H1 (cell line): Measurements from ENCODE around the gene TPO. TPM values are rescaled to one million over a fixed set of nuclear protein-coding genes. Genes with fewer than 3 reads are reported as not detected.

Experiments used
- CTCF ChIA-PET: fragments of 300-600 bp; sonication (Branson Sonifier 250); formaldehyde crosslinking; loops from one replicate; lab custom pipeline; 2021; ENCODE audit not compliant: partially characterized antibody; lab: Charles Lee
- POLR2A ChIA-PET: fragments of 300-600 bp; sonication (Branson Sonifier 250); formaldehyde crosslinking; loops from one replicate; lab custom pipeline; 2021; ENCODE audit warnings: inconsistent platforms; ENCODE audit not compliant: partially characterized antibody; lab: Charles Lee
- DNase-seq, 2 experiments: peaks; one replicate each; pipeline versions ENCODE4 v3.0.0 to v3.0.0-alpha.2; 2010 to 2022; ENCODE audit warnings: low spot score in 2 of 2, low read depth in 1 of 2, mixed read lengths in 1 of 2
- FAIRE-seq: peaks from 2 replicates; lab custom pipeline; 2011; peaks lifted over from hg19 to GRCh38; lab: Jason Lieb, UNC
- H2AFZ ChIP-seq: 2 replicates; pipeline ENCODE4 v1.8.1; 2012; ENCODE audit warnings: low read length, inconsistent platforms
- H2AK5ac ChIP-seq: 2 replicates; pipeline ENCODE4 v1.6.1; 2013; ENCODE audit warnings: low read depth, low read length
- H2BK120ac ChIP-seq: replicated peaks from 2 replicates; pipeline ENCODE3; 2013; ENCODE audit warnings: low read depth, low read length, inconsistent platforms
- H2BK12ac ChIP-seq: 2 replicates; pipeline ENCODE4 v1.6.1; 2013; ENCODE audit warnings: low read depth, low read length
- H2BK15ac ChIP-seq: 2 replicates; pipeline ENCODE4 v1.6.1; 2013; ENCODE audit warnings: low read length
- H2BK20ac ChIP-seq: 2 replicates; pipeline ENCODE4 v1.6.1; 2013; ENCODE audit warnings: low read length
- H2BK5ac ChIP-seq: 2 replicates; pipeline ENCODE4 v1.6.1; 2013; ENCODE audit warnings: low read depth, low read length
- H3K14ac ChIP-seq: 2 replicates; pipeline ENCODE4 v1.6.1; 2013; ENCODE audit warnings: inconsistent platforms; ENCODE audit not compliant: insufficient read length
- H3K18ac ChIP-seq: 2 replicates; pipeline ENCODE4 v1.6.1; 2013; ENCODE audit warnings: low read length; ENCODE audit errors: extremely low read depth
- H3K23ac ChIP-seq: 2 replicates; pipeline ENCODE4 v1.6.1; 2013; ENCODE audit warnings: inconsistent platforms; ENCODE audit not compliant: insufficient read length
- H3K23me2 ChIP-seq: 2 replicates; pipeline ENCODE4 v1.6.1; 2013; ENCODE audit warnings: low read depth, low read length
- H3K27ac ChIP-seq: 2 replicates; pipeline ENCODE4 v1.6.1; 2011; ENCODE audit warnings: low read depth, low read length, inconsistent platforms
- H3K27me3 ChIP-seq, 4 experiments: replicated peaks in 1 of 4; 1 replicate in 1 of 4; 2 replicates in 3 of 4; pipeline versions ENCODE4 v1.6.1 to v1.8.1; 2011 to 2013; ENCODE audit warnings: low read length in 3 of 4, mild to moderate bottlenecking in 3 of 4, inconsistent platforms in 2 of 4, mixed read lengths in 2 of 4, moderate library complexity in 1 of 4; ENCODE audit not compliant: control insufficient read depth in 3 of 4, insufficient read depth in 3 of 4; ENCODE audit errors: extremely low read depth in 1 of 4
- H3K36me3 ChIP-seq, 4 experiments: 2 replicates each; pipeline versions ENCODE4 v1.6.1 to v1.8.1; 2011 to 2013; ENCODE audit warnings: mild to moderate bottlenecking in 4 of 4, low read length in 3 of 4, moderate library complexity in 2 of 4, control low read depth in 1 of 4, inconsistent platforms in 1 of 4; ENCODE audit not compliant: insufficient read depth in 4 of 4, control insufficient read depth in 2 of 4
- H3K4ac ChIP-seq: replicated peaks from 2 replicates; pipeline ENCODE3; 2013; ENCODE audit warnings: low read length, low read depth, mixed read lengths, inconsistent platforms; ENCODE audit not compliant: insufficient read length
- H3K4me1 ChIP-seq, 4 experiments: replicated peaks in 1 of 4; 1 replicate in 1 of 4; 2 replicates in 3 of 4; pipeline versions ENCODE4 v1.6.1 to v1.8.1; 2011 to 2013; ENCODE audit warnings: low read length in 3 of 4, inconsistent platforms in 2 of 4, mixed read lengths in 1 of 4; ENCODE audit not compliant: insufficient read depth in 4 of 4, control insufficient read depth in 3 of 4
- H3K4me2 ChIP-seq, 2 experiments: 2 replicates each; pipeline versions ENCODE4 v1.6.1 to v1.8.1; 2011 to 2013; ENCODE audit warnings: low read depth in 2 of 2, low read length in 2 of 2, control low read depth in 1 of 2, inconsistent platforms in 1 of 2, mild to moderate bottlenecking in 1 of 2; ENCODE audit not compliant: insufficient read depth in 1 of 2
- H3K4me3 ChIP-seq, 4 experiments: fragments of 200-600, 300-600 bp in 1 of 4; sonication (generic), shearing (Covaris generic), sonication (Bioruptor Twin) in 1 of 4; 2 replicates each; pipeline versions ENCODE4 v1.5.1 to v1.8.1; 2011 to 2016; ENCODE audit warnings: low read length in 4 of 4, low read depth in 3 of 4, control low read depth in 2 of 4, inconsistent platforms in 2 of 4, mild to moderate bottlenecking in 2 of 4, mixed read lengths in 1 of 4, moderate library complexity in 1 of 4; ENCODE audit not compliant: insufficient read depth in 2 of 4; ENCODE audit errors: extremely low read depth in 1 of 4
- H3K56ac ChIP-seq: replicated peaks from 2 replicates; pipeline ENCODE3; 2013; ENCODE audit warnings: low read depth, mild to moderate bottlenecking, mixed read lengths, low read length, inconsistent platforms; ENCODE audit not compliant: insufficient read length
- H3K79me1 ChIP-seq: 2 replicates; pipeline ENCODE4 v1.6.1; 2013; ENCODE audit warnings: low read depth, low read length, control low read depth
- H3K79me2 ChIP-seq, 2 experiments: 2 replicates each; pipeline versions ENCODE4 v1.6.1 to v1.8.1; 2012 to 2013; ENCODE audit warnings: low read length in 2 of 2, mild to moderate bottlenecking in 2 of 2, inconsistent platforms in 1 of 2; ENCODE audit not compliant: insufficient read depth in 2 of 2, control insufficient read depth in 1 of 2
- H3K9ac ChIP-seq, 4 experiments: replicated peaks in 1 of 4; 1 replicate in 1 of 4; 2 replicates in 3 of 4; pipeline versions ENCODE4 v1.6.1 to v1.8.1; 2011 to 2013; ENCODE audit warnings: low read depth in 3 of 4, low read length in 3 of 4, control low read depth in 2 of 4, mild to moderate bottlenecking in 2 of 4, moderate library complexity in 2 of 4, inconsistent platforms in 1 of 4; ENCODE audit errors: extremely low read depth in 1 of 4
- H3K9me3 ChIP-seq, 2 experiments: 2 replicates each; pipeline versions ENCODE4 v1.6.1 to v1.8.1; 2012 to 2013; ENCODE audit warnings: mild to moderate bottlenecking in 2 of 2, moderate library complexity in 2 of 2, control low read depth in 1 of 2, inconsistent platforms in 1 of 2, low read depth in 1 of 2, low read length in 1 of 2, mixed read lengths in 1 of 2; ENCODE audit not compliant: insufficient read depth in 2 of 2
- H4K20me1 ChIP-seq, 2 experiments: replicated peaks in 1 of 2; 2 replicates each; pipeline versions ENCODE3 to v1.8.1; 2011 to 2013; ENCODE audit warnings: inconsistent platforms in 2 of 2, low read length in 2 of 2, mild to moderate bottlenecking in 1 of 2; ENCODE audit not compliant: insufficient read depth in 2 of 2, control insufficient read depth in 1 of 2
- H4K5ac ChIP-seq: 2 replicates; pipeline ENCODE4 v1.6.1; 2013; ENCODE audit warnings: low read length, low read depth, mixed read lengths, inconsistent platforms; ENCODE audit not compliant: insufficient read length
- H4K8ac ChIP-seq: 2 replicates; pipeline ENCODE4 v1.8.0; 2013; ENCODE audit warnings: mild to moderate bottlenecking, moderate library complexity, low read length, inconsistent platforms; ENCODE audit not compliant: insufficient read depth; ENCODE audit errors: extremely low read depth
- H4K91ac ChIP-seq: replicated peaks from 2 replicates; pipeline ENCODE3; 2013; ENCODE audit warnings: low read length, mixed read lengths, inconsistent platforms; ENCODE audit not compliant: insufficient read length
- CHD1 ChIP-seq: IDR thresholded peaks from 2 replicates; pipeline ENCODE4 v1.6.1; 2012; ENCODE audit warnings: low read depth, low read length, improper control_type of control experiment
- E2F6 ChIP-seq: IDR thresholded peaks from 2 replicates; pipeline ENCODE4 v1.6.1; 2012; ENCODE audit warnings: inconsistent platforms
- EZH2 ChIP-seq: fragments of 200-600 bp; sonication (generic); IDR thresholded peaks from 2 replicates; pipeline ENCODE4 v1.7.1; 2012; ENCODE audit warnings: low read depth, mild to moderate bottlenecking, moderate library complexity, low read length, inconsistent platforms; ENCODE audit not compliant: severe bottlenecking
- JUN ChIP-seq: IDR thresholded peaks from 2 replicates; pipeline ENCODE4 v1.6.1; 2011; ENCODE audit warnings: low read depth, mild to moderate bottlenecking, improper control_type of control experiment, low read length
- MAX ChIP-seq: IDR thresholded peaks from 2 replicates; pipeline ENCODE4 v1.6.1; 2012; ENCODE audit warnings: inconsistent platforms
- RFX5 ChIP-seq: IDR thresholded peaks from 2 replicates; pipeline ENCODE4 v1.6.1; 2011; ENCODE audit warnings: low read depth, low read length, improper control_type of control experiment, borderline replicate concordance
- RXRA ChIP-seq: IDR thresholded peaks from 2 replicates; pipeline ENCODE4 v1.6.1; 2011; ENCODE audit warnings: low read depth, mild to moderate bottlenecking, low read length, moderate library complexity; ENCODE audit not compliant: insufficient read depth
- SIRT6 ChIP-seq: IDR thresholded peaks from one replicate; pipeline ENCODE4 v1.7.1; 2012; ENCODE audit warnings: low read length, inconsistent platforms
- TAF7 ChIP-seq: optimal IDR thresholded peaks from 2 replicates; pipeline ENCODE3; 2011; ENCODE audit warnings: low read depth, mild to moderate bottlenecking, inconsistent platforms, low read length, moderate library complexity, borderline replicate concordance
- TEAD4 ChIP-seq: IDR thresholded peaks from 2 replicates; pipeline ENCODE4 v1.6.1; 2012; ENCODE audit warnings: low read depth, low read length, inconsistent platforms, mixed read lengths
- USF2 ChIP-seq: IDR thresholded peaks from 2 replicates; pipeline ENCODE4 v1.6.1; 2011; ENCODE audit warnings: low read length, improper control_type of control experiment
- ZNF274 ChIP-seq: IDR thresholded peaks from 2 replicates; pipeline ENCODE4 v1.7.0; 2012; ENCODE audit warnings: low read length, borderline replicate concordance; ENCODE audit errors: extremely low read depth
- WGBS, 2 experiments: shearing (Covaris generic) in 1 of 2; methylation state at CpG; one replicate each; pipeline versions ENCODE4 v1.1.6 to v1.1.7; 2013 to 2015; ENCODE audit warnings: low lambda C conversion rate in 2 of 2, mixed read lengths in 2 of 2, inconsistent platforms in 1 of 2, low coverage in 1 of 2, missing lambda C conversion rate in 1 of 2; ENCODE audit not compliant: insufficient replicate concordance in 2 of 2, insufficient coverage in 1 of 2, insufficient read length in 1 of 2; ENCODE audit errors: extremely low coverage in 1 of 2, missing lambda C conversion rate in 1 of 2; 5-methylcytosine and 5-hydroxymethylcytosine counted together
- polyA plus RNA-seq, 7 experiments: library from polyadenylated mRNA; depleted of rRNA in 3 of 7; stranded (reverse) in 5 of 7; unstranded in 2 of 7; fragments of >200 nt in 5 of 7; fragments of 200-250 nt in 2 of 7; gene quantifications; 1 replicate in 5 of 7; 2 replicates in 1 of 7; 4 replicates in 1 of 7; pipeline versions ENCODE4 v1.2.1 to v1.2.3, GENCODE V29; 2011 to 2013; ENCODE audit warnings: missing spikeins in 2 of 7, mixed read lengths in 2 of 7
- total RNA-seq: library from RNA; stranded (reverse); fragmentation: NEBNext Ultra II Directional; extraction: Animal tissue kit (Norgen Biotek cat#: 25700); gene quantifications from 2 replicates; pipeline ENCODE4 v1.2.1, GENCODE V29; 2021

TPO gene
- total and polyA plus RNA-seq, 2 of the 8 experiments (the other 6 are each of a cell fraction or from before 2014, with no cell fraction given) = not detected

- Histone ChIP-seq H3K23ac (no peak overlapping the region), H3K4me3 (no peak overlapping the region), H3K23me2 (no peaks in the 10 kb centered on the region; the same call in 1 of the 2 replicates), H3K27me3 (no peaks in the 10 kb centered on the region), H3K14ac (no peak overlapping the region), H2BK20ac (no peak overlapping the region), H3K79me1 (no peaks in the 10 kb centered on the region), H3K18ac (no peak overlapping the region), H4K20me1 (no peaks in the 10 kb centered on the region), H4K5ac (no peak overlapping the region), H2AFZ (no peak overlapping the region), H4K91ac (no peak overlapping the region), H3K4me1 (no peaks in the 10 kb centered on the region; a peak in 2 of 7 replicates), H2BK12ac (no peak overlapping the region), H2AK5ac (no peak overlapping the region), H3K27ac (no peak overlapping the region), H3K56ac (no peak overlapping the region), H2BK5ac (no peak overlapping the region), H2BK15ac (no peak overlapping the region), H3K4ac (no peak overlapping the region), H2BK120ac (no peak overlapping the region), H3K9me3 (no peaks in the 10 kb centered on the region), H3K4me2 (no peak overlapping the region), H3K9ac (no peak overlapping the region), H3K79me2 (no peaks in the 10 kb centered on the region), H4K8ac (no peak overlapping the region), H3K36me3 (no peaks in the 10 kb centered on the region)
- no peak for DNase-seq
- no peak for FAIRE-seq
- ChIA-PET POLR2A (no interaction called here), CTCF (interaction anchor here (1.1 kb wide), 1 partner anchor 9 kb away, joined by 3 read pairs; no protein-coding TSS in a partner anchor)
- WGBS, 2 experiments = 86% methylated on average over 6 of the region's 6 CpGs; no CpG with 5 or more reads in 1 of the 2 experiments
- TF ChIP-seq TEAD4 = no peak
- no peak for TF ChIP-seq E2F6
- TF ChIP-seq EZH2 = no peak
- TF ChIP-seq CHD1 = no peak
- no peak for TF ChIP-seq JUN
- no peak for TF ChIP-seq ZNF274
- TF ChIP-seq USF2 = no peak
- no peak for TF ChIP-seq TAF7
- no peak for TF ChIP-seq SIRT6
- TF ChIP-seq MAX = no peak
- no peak for TF ChIP-seq RFX5
- TF ChIP-seq RXRA = no peak
Measured at GRCh38 chr2:1431886-1432400, 18.7 kb downstream of the TPO start.
